ENCODE results near the gene MYLIP.

Gene MYLIP

GRCh38 chr6:16177881-16178280 lies 49.0 kb downstream of the MYLIP start:
- DNase-seq = no peak

- DNase-seq = no peak
These were observed 49.5 kb downstream of the MYLIP start for GRCh38 chr6:16178351-16178750.

DNA sequence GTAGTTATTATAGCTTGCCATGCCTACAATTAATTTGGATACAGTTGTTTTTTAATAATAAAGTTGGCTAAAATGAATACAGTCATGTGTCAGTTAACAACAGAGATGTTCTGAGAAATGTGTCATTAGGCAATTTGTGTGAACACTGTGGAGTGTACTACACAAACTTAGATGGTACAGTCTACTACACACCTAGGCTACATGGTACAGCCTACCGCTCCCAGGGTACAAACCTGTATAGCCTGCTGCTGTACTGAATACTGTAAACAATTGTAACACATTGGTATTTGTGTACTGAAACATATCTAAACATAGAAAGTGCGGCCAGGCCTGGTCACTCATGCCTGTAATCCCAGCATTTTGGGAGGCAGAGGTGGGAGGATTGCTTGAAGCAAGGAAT lies 50.2 kb downstream of the MYLIP start:
- DNase-seq = no peak

GRCh38 chr6:16179970-16180431 lies 51.1 kb downstream of the MYLIP start:
- DNase-seq = peak; percentile 20

GRCh38 chr6:16180696-16181438 lies 52.0 kb downstream of the MYLIP start:
- no peak for DNase-seq

DNA sequence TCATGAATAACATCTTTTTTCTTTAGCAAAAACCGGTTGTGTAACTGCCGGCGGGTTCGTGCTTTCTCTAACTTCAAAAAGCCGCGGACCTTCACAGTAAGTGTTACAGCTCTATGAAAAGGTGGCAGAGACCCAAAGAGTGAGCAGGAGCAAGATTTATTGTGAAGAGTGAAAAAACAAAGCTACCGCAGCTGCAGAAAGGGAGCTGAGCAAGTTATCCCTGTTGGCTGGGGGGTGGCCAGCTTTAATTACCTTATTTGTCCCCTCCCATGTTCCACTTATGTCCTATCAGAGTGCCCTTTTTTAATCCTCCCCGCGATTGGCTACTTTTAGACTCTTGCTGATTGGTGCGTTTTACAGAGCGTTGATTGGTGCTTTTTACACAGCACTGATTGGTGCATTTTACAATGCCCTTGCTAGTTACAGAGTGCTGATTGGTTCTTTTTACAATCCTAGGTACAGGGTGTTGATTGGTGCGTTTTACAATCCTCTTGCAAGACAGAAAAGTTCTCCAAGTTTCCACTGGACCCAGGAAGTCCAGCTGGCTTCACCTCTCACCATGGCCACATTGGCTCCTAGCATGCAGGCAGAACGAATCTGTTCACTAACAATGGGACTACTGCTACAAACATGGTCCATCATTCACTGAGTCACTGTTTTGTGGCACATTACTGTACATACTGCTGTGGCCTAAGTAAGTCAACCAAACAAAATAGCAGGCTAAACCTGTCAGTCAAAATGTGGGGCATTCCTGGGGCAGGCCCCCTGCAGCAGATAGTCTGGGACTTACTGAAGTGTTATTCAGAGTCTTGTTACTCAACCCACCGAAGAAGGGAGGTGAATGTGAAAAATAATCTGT lies 52.8 kb downstream of the MYLIP start:
- no peak for DNase-seq

- DNase-seq = no peak
These were observed 54.3 kb downstream of the MYLIP start for GRCh38 chr6:16183187-16183664.

GRCh38 chr6:16184129-16184528 lies 55.2 kb downstream of the MYLIP start:
- peak; percentile 27 for DNase-seq

- DNase-seq = no peak
These were observed 55.7 kb downstream of the MYLIP start for GRCh38 chr6:16184551-16184950.

DNA sequence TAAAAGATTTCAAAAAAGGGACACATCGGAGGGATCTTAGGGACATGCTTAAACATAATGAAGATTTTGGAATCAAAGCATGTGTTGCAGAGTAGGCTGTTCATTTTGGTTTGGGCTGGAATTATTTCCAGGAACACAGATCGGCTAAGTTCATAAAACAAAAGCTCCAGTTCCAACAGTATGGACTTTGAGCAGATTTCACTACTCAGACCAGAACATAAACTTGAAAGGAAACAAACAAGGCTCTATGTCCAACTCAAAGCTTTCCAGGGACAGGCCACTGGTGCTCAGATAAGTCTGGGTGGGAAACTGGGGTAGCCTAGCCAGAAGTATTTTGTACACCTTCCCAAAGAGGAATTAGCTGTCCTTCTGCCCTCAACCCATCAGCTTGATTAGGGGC lies 58.3 kb downstream of the MYLIP start:
- no peak for DNase-seq

- no peak for DNase-seq
These were observed 61.3 kb downstream of the MYLIP start for GRCh38 chr6:16190214-16190613.

GRCh38 chr6:16196260-16196983 lies 67.5 kb downstream of the MYLIP start:
- no peak for DNase-seq

DNA sequence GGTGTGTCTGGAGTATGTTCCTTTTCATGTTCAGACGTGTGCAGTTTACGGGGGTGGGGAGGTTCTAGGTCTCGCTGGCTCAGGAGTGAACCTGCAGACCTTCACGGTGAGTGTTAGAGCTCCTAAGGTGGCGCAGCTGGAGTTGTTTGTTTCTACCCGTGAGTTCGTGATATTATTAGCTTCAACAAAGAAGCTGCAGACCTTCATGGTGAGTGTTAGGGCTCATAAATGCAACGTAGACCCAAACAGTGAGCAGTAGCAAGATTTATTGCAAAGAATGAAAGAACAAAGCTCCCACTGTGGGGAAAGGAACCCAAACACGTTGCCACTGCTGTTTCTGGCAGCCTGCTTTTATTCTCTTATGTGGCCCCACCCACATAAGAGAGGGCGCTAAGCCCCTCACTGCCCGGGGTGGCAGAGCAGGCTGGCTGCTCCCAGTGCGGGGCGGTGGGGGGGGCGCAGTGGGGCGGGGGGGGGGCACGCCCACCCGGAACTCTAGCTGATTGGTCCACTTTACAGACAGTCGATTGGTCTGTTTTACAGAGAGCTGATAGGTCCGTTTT lies 68.2 kb downstream of the MYLIP start:
- DNase-seq = no peak
